ENCODE data around the gene NFIC.
"Not testable (repeated sequence)": the region's sequence is repeated elsewhere in the genome, so short reads cannot be mapped to it uniquely, and the experiment has no call there.

NFIC gene

GRCh38 chr19:3373971-3374368, 7.6 kb downstream of the NFIC start:
- DNase-seq (ENCODE audit: low read depth) = no peak

- no peak for DNase-seq (ENCODE audit: low read depth)
These were observed 8.2 kb downstream of the NFIC start for GRCh38 chr19:3374369-3375112.

DNA sequence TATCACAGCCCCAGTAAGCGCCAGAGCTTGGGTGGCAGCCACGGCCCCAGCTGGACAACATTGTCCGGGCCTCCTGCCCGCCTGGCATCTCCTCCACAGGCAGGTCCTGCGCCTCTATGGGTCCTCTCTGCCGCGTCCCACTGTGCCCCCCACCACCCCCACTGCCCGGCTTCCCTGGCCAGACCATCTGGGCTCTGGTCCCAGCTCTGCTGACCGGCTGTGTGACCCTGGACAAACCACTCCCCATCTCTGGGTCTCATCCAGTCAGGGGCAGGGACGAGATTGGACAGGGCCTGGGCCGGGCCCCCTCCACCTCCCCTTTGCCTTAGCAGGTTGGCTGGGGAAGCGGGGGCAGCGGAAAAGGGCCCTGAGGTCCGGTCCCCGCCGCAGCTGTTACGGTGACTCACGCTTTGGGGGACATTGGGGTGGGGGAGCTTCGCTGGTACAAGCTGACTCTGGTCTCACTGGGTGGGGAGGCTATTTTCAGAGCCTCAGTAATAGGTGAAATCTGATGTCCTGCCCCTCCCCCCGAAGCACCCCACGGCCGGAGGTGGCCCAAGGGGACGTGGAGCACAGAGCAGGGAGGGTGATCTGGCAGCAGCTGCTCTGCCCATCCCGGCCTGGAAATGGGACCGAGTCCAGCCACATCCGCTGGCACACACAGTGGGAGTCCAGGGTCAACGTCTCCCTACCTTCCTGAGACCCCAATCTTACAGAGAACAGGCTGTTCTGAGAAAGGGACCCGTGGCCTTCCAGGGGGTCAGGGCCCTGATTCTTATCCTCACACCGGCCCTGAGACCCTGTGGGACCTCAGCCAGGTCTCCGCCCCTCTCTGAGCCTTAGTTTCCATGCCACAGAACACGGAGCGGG, 9.1 kb downstream of the NFIC start:
- peak; percentile 80 for DNase-seq (ENCODE audit: low read depth)

DNA sequence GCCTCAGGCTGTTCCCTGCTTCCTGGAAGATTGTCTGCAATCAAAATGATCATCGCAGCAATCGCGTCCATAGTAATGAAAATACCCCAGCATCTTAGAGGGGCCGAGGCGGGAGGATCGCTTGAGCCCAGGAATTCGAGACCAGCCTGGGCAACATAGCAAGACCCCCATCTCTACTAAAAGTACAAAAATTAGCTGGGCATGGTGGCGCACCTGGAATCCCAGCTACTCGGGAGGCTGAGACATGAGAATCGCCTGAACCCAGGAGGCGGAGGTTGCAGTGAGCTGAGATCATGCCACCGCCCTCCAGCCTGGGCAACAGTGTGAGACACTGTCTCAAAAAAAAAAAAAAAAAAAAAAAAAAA, 9.7 kb downstream of the NFIC start:
- DNase-seq (ENCODE audit: low read depth) = not testable (repeated sequence)

DNA sequence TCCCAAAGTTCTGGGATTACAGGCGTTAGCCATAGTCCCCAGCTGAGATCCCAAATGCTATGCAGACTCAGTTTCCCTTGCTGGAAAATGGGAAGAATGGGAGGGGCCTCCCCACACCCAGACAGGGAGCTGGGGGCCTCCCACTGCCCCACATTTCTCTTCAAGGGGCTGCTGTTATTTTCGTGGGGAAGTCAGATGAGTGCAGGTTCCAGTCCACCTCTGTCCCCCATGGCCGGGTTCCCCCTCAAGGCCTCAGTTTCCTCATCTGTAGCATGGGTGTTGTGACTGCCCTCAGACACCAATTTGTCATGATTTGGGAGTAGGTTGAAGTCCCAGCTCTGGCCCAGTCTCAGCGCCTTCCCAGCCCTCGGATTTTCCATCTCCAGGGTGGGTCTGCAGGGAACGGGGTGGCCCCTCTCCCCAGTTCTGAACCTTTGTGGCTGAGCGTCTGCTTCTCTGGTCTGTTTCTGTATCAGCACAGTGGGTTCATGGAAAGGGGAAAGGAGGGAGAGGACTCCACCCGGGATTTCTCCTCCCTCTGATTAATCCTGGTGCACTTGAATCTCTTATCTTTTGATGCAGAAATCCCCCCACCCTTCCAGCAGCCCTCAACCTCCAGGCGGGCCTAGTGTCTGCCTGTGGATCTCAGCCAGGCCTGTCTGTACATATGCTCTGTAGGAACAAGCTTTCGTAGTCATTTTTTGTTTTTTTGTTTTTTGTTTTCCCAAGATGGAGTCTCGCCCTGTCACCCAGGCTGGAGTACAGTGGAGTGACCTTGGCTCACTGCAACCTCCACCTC, 12.2 kb downstream of the NFIC start:
- no peak for DNase-seq (ENCODE audit: low read depth)

GRCh38 chr19:3380829-3381228, 14.4 kb downstream of the NFIC start:
- DNase-seq (ENCODE audit: low read depth) = no peak

GRCh38 chr19:3381701-3382372, 15.5 kb downstream of the NFIC start:
- no peak for DNase-seq (ENCODE audit: low read depth)

DNA sequence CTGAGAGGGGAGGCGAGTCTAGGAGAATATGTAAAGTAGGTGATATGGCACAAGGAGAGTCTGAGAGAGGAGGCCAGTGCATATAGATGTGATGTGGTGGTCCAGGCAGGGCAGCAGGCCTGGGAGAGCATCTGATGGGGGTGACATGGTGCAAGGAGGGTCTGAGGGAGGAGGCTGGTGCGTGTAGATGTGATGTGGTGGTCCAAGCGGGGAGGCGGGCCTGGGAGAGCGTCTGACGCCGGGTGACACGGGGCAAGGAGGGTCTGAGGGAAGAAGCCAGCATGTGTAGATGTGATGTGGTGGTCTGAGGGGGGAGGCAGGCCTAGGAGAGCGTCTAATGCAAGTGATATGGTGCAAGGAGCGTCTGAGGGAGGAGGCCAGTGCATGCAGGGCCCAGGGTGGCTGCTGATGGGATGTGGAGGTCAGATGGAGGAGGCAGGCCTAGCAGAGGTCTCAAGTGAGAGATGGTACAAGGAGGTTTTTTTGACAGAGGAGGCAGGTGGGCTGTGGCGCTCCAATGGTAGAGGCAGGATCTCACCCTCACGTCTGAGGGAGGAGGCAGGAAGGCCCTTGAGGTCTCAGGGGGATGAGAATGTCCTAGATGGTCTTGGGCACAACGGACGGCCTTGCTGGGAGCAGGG, 16.2 kb downstream of the NFIC start:
- DNase-seq (ENCODE audit: low read depth) = no peak

DNA sequence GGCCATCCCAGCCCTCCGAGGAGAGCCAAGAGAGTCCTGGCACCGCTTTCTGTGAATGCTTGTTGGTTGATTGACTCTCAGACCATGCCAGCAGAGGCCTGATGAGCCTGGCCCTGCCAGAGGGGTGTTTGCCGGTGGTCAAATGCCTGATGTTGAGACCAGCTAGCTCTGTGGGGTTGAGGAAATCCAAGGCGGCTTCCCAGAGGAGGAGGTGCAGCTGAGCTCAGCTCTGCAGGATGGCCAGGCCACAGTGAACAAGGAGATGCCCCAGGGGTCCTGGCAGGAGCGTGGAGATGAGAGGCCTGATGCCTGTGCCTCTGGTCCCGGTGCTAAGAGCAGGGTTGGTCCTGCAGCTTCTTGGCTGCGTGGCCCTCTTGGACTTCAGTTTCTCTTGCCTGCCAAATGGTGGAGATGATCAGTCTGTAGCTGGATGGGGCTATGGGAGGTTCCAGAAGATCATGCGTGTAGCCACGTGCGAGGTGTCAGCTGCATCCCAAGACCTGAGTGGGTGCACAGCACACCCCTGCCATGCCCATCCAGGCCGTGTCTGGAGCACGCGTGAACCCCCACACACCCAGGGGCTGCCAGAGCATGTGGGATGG, 16.8 kb downstream of the NFIC start:
- peak; percentile 45 for DNase-seq (ENCODE audit: low read depth)

GRCh38 chr19:3386447-3387234, 20.3 kb downstream of the NFIC start:
- no peak for DNase-seq (ENCODE audit: low read depth)

GRCh38 chr19:3387645-3388589, 21.5 kb downstream of the NFIC start:
- peak; percentile 94 for DNase-seq (ENCODE audit: low read depth)

GRCh38 chr19:3389446-3389778, 23.0 kb downstream of the NFIC start:
- no peak for DNase-seq (ENCODE audit: low read depth)

DNA sequence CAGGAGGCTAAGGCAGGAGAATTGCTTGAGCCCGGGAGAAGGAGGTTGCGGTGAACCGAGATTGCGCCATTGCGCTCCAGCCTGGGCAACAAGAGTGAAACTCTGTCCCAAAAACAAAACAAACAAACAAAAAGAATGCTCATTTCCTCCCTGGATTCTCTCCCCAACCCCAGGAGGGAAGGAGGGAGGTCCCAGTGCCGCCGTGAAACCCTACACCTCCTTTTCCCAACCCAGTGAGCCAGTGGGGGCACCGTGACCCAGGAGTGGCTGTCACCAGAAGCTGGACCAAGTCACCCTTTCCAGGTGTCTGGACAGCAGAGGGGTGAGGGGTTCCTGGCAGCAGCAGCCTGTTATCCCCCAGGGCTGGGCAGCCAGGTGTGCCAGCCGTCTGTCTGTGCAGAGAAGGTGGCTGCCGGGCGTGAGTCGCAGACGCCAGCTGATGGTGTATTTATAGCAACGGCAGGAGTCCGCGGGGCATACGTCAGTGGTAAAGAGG, 23.5 kb downstream of the NFIC start:
- peak; percentile 94 for DNase-seq (ENCODE audit: low read depth)

- DNase-seq (ENCODE audit: low read depth) = not testable (repeated sequence)
These were observed 25.5 kb downstream of the NFIC start for GRCh38 chr19:3391911-3392310.

DNA sequence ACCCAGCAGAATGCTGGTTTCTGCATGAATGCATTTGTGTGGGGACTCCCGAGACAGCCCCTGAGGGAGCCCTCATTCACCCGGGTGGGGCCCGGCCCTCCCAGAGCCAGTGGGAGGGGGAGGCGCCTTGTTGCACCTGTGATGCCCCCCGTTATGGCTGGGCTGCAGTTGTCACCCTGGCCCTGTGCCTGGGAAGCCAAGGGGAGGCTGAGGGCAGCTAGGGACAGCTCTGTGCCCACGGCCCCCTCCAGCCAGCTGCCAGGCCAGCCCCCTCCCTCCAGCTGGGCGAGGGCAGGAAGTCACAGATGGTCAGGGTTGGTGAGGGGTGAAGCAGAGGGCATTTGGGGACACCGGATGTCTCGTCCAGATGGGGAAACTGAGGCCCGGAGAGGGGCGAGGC, 26.1 kb downstream of the NFIC start:
- DNase-seq (ENCODE audit: low read depth) = no peak

- no peak for DNase-seq (ENCODE audit: low read depth)
These were observed 30.5 kb downstream of the NFIC start for GRCh38 chr19:3396881-3397265.

GRCh38 chr19:3397266-3398022, 31.1 kb downstream of the NFIC start:
- no peak for DNase-seq (ENCODE audit: low read depth)
